B cell (primary cell): ENCODE data around the gene LIN52.

ENCODE experiments used
- CTCF ChIP-seq: fragments of 200-600 bp; IDR thresholded peaks from one replicate; pipeline ENCODE4 v1.8.0; 2022; ENCODE audit warnings: antibody characterized with exemption, mild to moderate bottlenecking
- EZH2 ChIP-seq: IDR thresholded peaks from 2 replicates; pipeline ENCODE4 v1.6.1; 2012; ENCODE audit warnings: borderline replicate concordance, low read depth, mild to moderate bottlenecking, moderate library complexity, low read length; ENCODE audit not compliant: insufficient read depth, poor library complexity, severe bottlenecking

DNA sequence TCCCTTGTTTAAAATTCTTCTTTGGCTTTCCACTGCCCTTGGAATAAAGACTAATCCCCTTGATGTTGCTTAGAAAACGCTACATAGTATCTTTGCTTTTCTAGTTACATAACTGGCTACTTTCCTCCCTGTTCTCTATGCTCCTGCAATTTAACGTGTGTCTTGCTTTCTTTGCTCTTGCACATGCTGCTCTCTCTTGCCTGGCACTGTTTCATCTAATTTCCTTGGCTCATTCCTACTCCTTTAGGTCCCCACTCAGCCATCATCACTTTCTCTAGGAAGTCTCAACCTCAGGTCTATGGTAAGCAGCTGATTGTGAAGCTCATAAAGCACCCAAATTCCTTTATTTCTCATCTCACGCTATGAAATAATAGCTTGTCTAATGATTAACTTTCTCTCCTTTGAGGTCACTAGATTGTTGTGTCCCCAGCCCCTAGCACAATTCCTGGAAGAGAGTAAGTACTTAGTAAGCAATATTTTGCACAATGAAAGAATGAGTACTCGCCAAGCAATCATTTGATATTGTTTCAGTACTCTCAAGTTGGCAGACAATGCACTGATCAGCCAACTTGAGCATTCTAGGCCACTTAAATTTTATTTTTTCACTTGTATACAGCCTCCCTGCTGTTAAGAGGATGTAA lies 3.8 kb upstream of the LIN52 start:
- TF ChIP-seq CTCF, result no peak
- no peak for TF ChIP-seq EZH2
